H9 (cell line): ENCODE data around the gene DPYSL3. TPM values are rescaled to one million over a fixed set of nuclear protein-coding genes. Genes with fewer than 3 reads are reported as not detected.

Experiments
- DNase-seq: peaks from one replicate; pipeline ENCODE4 v3.0.0-alpha.2; 2017
- H2AFZ ChIP-seq: one replicate; pipeline ENCODE4 v1.6.1; 2013; ENCODE audit warnings: mild to moderate bottlenecking, low read length, control low read depth, moderate library complexity
- H2AK5ac ChIP-seq: 2 replicates; pipeline ENCODE4 v1.6.1; 2013; ENCODE audit warnings: low read length, control low read depth, mixed read lengths; ENCODE audit not compliant: insufficient read length
- H2BK120ac ChIP-seq: one replicate; pipeline ENCODE4 v1.6.1; 2013; ENCODE audit warnings: low read depth, mild to moderate bottlenecking, low read length, control low read depth, inconsistent platforms; ENCODE audit not compliant: poor library complexity, severe bottlenecking
- H2BK12ac ChIP-seq: 2 replicates; pipeline ENCODE4 v1.6.1; 2013; ENCODE audit warnings: low read length, control low read depth, mixed read lengths, low read depth; ENCODE audit not compliant: insufficient read length
- H2BK15ac ChIP-seq: 2 replicates; pipeline ENCODE4 v1.6.1; 2013; ENCODE audit warnings: low read depth, low read length, control low read depth
- H2BK20ac ChIP-seq: one replicate; pipeline ENCODE4 v1.6.1; 2013; ENCODE audit warnings: low read depth, mild to moderate bottlenecking, low read length, control low read depth, inconsistent platforms; ENCODE audit not compliant: poor library complexity, severe bottlenecking
- H2BK5ac ChIP-seq: 2 replicates; pipeline ENCODE4 v1.6.1; 2013; ENCODE audit warnings: low read length, control low read depth, mixed read lengths; ENCODE audit not compliant: insufficient read length
- H3K14ac ChIP-seq: 2 replicates; pipeline ENCODE4 v1.6.1; 2013; ENCODE audit warnings: low read length, control low read depth; ENCODE audit not compliant: insufficient read depth
- H3K18ac ChIP-seq: 2 replicates; pipeline ENCODE4 v1.6.1; 2013; ENCODE audit warnings: low read depth, mild to moderate bottlenecking, mixed read lengths, low read length, control low read depth; ENCODE audit not compliant: insufficient read length
- H3K23ac ChIP-seq: 2 replicates; pipeline ENCODE4 v1.6.1; 2013; ENCODE audit warnings: low read length, control low read depth, mixed read lengths, low read depth; ENCODE audit not compliant: insufficient read length
- H3K23me2 ChIP-seq: 2 replicates; pipeline ENCODE4 v1.6.1; 2013; ENCODE audit warnings: low read depth, mild to moderate bottlenecking, mixed read lengths, low read length, control low read depth; ENCODE audit not compliant: insufficient read length, poor library complexity, severe bottlenecking
- H3K27ac ChIP-seq: 2 replicates; pipeline ENCODE4 v1.5.1; 2013; ENCODE audit warnings: low read length, control low read depth, mixed read lengths, low read depth; ENCODE audit not compliant: insufficient read length
- H3K27me3 ChIP-seq: 2 replicates; pipeline ENCODE4 v1.6.1; 2013; ENCODE audit warnings: low read length, control low read depth, inconsistent platforms; ENCODE audit not compliant: insufficient read depth
- H3K4ac ChIP-seq: 2 replicates; pipeline ENCODE4 v1.6.1; 2013; ENCODE audit warnings: low read depth, mild to moderate bottlenecking, control low read depth, inconsistent platforms, low read length, moderate library complexity
- H3K4me1 ChIP-seq: 2 replicates; pipeline ENCODE4 v1.6.1; 2013; ENCODE audit warnings: low read length, control low read depth, inconsistent platforms; ENCODE audit not compliant: insufficient read depth
- H3K4me2 ChIP-seq: 2 replicates; pipeline ENCODE4 v1.6.1; 2013; ENCODE audit warnings: low read length, control low read depth, mixed read lengths; ENCODE audit not compliant: insufficient read length, insufficient read depth
- H3K56ac ChIP-seq: 2 replicates; pipeline ENCODE4 v1.6.1; 2013; ENCODE audit warnings: low read depth, mild to moderate bottlenecking, mixed read lengths, low read length, control low read depth; ENCODE audit not compliant: insufficient read length
- H3K79me1 ChIP-seq: 2 replicates; pipeline ENCODE4 v1.6.1; 2013; ENCODE audit warnings: low read depth, mild to moderate bottlenecking, moderate library complexity, low read length, control low read depth, inconsistent platforms; ENCODE audit not compliant: insufficient read depth, poor library complexity, severe bottlenecking
- H3K79me2 ChIP-seq: 2 replicates; pipeline ENCODE4 v1.6.1; 2013; ENCODE audit warnings: low read length, control low read depth, inconsistent platforms; ENCODE audit not compliant: insufficient read depth
- H3K9ac ChIP-seq: 2 replicates; pipeline ENCODE4 v1.6.1; 2013; ENCODE audit warnings: low read length, control low read depth, mixed read lengths; ENCODE audit not compliant: insufficient read length; ENCODE audit errors: extremely low read depth
- H3K9me3 ChIP-seq: one replicate; pipeline ENCODE4 v1.6.1; 2013; ENCODE audit warnings: low read depth, low read length, inconsistent platforms; ENCODE audit not compliant: control insufficient read depth
- H3T11ph ChIP-seq: one replicate; pipeline ENCODE4 v1.6.1; 2013; ENCODE audit warnings: mild to moderate bottlenecking, low read length, control low read depth, inconsistent platforms
- H4K20me1 ChIP-seq: one replicate; pipeline ENCODE4 v1.6.1; 2013; ENCODE audit not compliant: control insufficient read depth, insufficient read length, insufficient read depth
- H4K5ac ChIP-seq: 2 replicates; pipeline ENCODE4 v1.6.1; 2013; ENCODE audit warnings: low read depth, mild to moderate bottlenecking, mixed read lengths, low read length, control low read depth; ENCODE audit not compliant: insufficient read length
- H4K8ac ChIP-seq: replicated peaks from 2 replicates; pipeline ENCODE4 v1.6.1; 2013; ENCODE audit warnings: low read length, control low read depth, mixed read lengths, low read depth; ENCODE audit not compliant: insufficient read length
- H4K91ac ChIP-seq: 2 replicates; pipeline ENCODE4 v1.6.1; 2013; ENCODE audit warnings: low read depth, mild to moderate bottlenecking, moderate library complexity, mixed read lengths, low read length, control low read depth; ENCODE audit not compliant: insufficient read length
- H3K27ac Mint-ChIP-seq, 3 experiments: 2 replicates in 2 of 3; 3 replicates in 1 of 3; pipeline ENCODE4 v1.8.0; 2020 to 2021; ENCODE audit warnings: mixed read lengths in 3 of 3, mild to moderate bottlenecking in 1 of 3, moderate library complexity in 1 of 3
- H3K27me3 Mint-ChIP-seq: 2 replicates; pipeline ENCODE4 v1.8.0; 2021; ENCODE audit warnings: low read depth, mild to moderate bottlenecking, moderate library complexity, mixed read lengths
- H3K36me3 Mint-ChIP-seq, 3 experiments: 2 replicates in 2 of 3; 3 replicates in 1 of 3; pipeline ENCODE4 v1.8.0; 2020 to 2021; ENCODE audit warnings: low read depth in 3 of 3, mixed read lengths in 3 of 3; ENCODE audit not compliant: insufficient read depth in 1 of 3
- H3K4me1 Mint-ChIP-seq, 2 experiments: 2 replicates each; pipeline ENCODE4 v1.8.0; 2020; ENCODE audit warnings: mixed read lengths in 2 of 2
- H3K4me3 Mint-ChIP-seq, 2 experiments: 2 replicates in 1 of 2; 3 replicates in 1 of 2; pipeline ENCODE4 v1.8.0; 2020 to 2021; ENCODE audit warnings: mild to moderate bottlenecking in 2 of 2, mixed read lengths in 2 of 2, moderate library complexity in 1 of 2
- H3K9me3 Mint-ChIP-seq, 2 experiments: 2 replicates in 1 of 2; 3 replicates in 1 of 2; pipeline ENCODE4 v1.8.0; 2020; ENCODE audit warnings: mild to moderate bottlenecking in 2 of 2, mixed read lengths in 2 of 2, moderate library complexity in 1 of 2
- WGBS: extraction: QIAGEN DNeasy Blood & Tissue Kit; methylation state at CpG from one replicate; pipeline ENCODE4 v1.1.7; 2013; ENCODE audit warnings: missing lambda C conversion rate, low lambda C conversion rate, mixed read lengths; ENCODE audit not compliant: insufficient read length; ENCODE audit errors: extremely low coverage; 5-methylcytosine and 5-hydroxymethylcytosine counted together
- total RNA-seq: library from RNA; stranded (reverse); gene quantifications from 2 replicates; pipeline ENCODE4 v1.2.1, GENCODE V29; 2021
- TF ChIP-seq, protein P1 (sequence below): fragments of 200-600 bp; sonication (generic); conservative IDR thresholded peaks from 3 replicates; pipeline ENCODE4 v1.8.0; 2021; ENCODE audit warnings: antibody characterized with exemption, mild to moderate bottlenecking

DPYSL3 gene
- total RNA-seq, 1 experiment from 2014 or later: 515 TPM

- Histone ChIP-seq H2AFZ (no peak overlapping the region), H3T11ph (no peak overlapping the region), H2BK12ac (no peak overlapping the region), H3K56ac (no peak overlapping the region), H4K5ac (no peak overlapping the region), H3K23me2 (no peaks in the 10 kb centered on the region), H4K8ac (no peak overlapping the region), H3K4me1 (peaks cover 7% of the 10 kb centered on the region; the same call in 1 of the 2 replicates), H2AK5ac (no peak overlapping the region), H2BK5ac (no peak overlapping the region), H3K14ac (0 out of 2 replicates have a peak overlapping the region, but pooled peaks have one; percentile 17), H3K4ac (no peak overlapping the region), H3K9ac (no peak overlapping the region), H3K9me3 (no peaks in the 10 kb centered on the region), H3K79me2 (no peaks in the 10 kb centered on the region), H3K27ac (no peak overlapping the region), H2BK15ac (no peak overlapping the region), H4K91ac (no peak overlapping the region), H3K18ac (peak overlapping the region; percentile 51), H4K20me1 (no peaks in the 10 kb centered on the region), H3K27me3 (no peaks in the 10 kb centered on the region), H2BK20ac (no peak overlapping the region), H2BK120ac (no peak overlapping the region), H3K23ac (no peak overlapping the region), H3K79me1 (no peaks in the 10 kb centered on the region), H3K4me2 (no peak overlapping the region)
- Mint-ChIP-seq H3K9me3 (no peaks in the 10 kb centered on the region), H3K27ac (peak overlapping the region in 2 of 3 experiments; percentile 67 to 95; a peak in 4 of 7 replicates), H3K4me3 (no peak overlapping the region), H3K4me1 (peaks cover 37 to 56% of the 10 kb centered on the region in 2 experiments), H3K36me3 (peaks cover 17 to 35% (median 28%) of the 10 kb centered on the region in 3 experiments; a peak in 6 of 7 replicates), H3K27me3 (no peaks in the 10 kb centered on the region; the same call in 1 of the 2 replicates)
- TF ChIP-seq, protein P1, sequence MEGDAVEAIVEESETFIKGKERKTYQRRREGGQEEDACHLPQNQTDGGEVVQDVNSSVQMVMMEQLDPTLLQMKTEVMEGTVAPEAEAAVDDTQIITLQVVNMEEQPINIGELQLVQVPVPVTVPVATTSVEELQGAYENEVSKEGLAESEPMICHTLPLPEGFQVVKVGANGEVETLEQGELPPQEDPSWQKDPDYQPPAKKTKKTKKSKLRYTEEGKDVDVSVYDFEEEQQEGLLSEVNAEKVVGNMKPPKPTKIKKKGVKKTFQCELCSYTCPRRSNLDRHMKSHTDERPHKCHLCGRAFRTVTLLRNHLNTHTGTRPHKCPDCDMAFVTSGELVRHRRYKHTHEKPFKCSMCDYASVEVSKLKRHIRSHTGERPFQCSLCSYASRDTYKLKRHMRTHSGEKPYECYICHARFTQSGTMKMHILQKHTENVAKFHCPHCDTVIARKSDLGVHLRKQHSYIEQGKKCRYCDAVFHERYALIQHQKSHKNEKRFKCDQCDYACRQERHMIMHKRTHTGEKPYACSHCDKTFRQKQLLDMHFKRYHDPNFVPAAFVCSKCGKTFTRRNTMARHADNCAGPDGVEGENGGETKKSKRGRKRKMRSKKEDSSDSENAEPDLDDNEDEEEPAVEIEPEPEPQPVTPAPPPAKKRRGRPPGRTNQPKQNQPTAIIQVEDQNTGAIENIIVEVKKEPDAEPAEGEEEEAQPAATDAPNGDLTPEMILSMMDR: no peak
- DNase-seq: peak; percentile 51
- whole genome bisulfite sequencing: no CpG with 5 or more reads among the region's 7 CpGs
Observed at GRCh38 chr5:147388184-147389108, 121.4 kb downstream of the DPYSL3 start.
